M059J (cell line): Measurements from ENCODE around the gene SETD5. TPM values are rescaled to one million over a fixed set of nuclear protein-coding genes. Genes with fewer than 3 reads are reported as not detected.
A peak's percentile ranks its signal among the peaks of the same experiment; 100 is the strongest.

Source experiments
- DNase-seq: peaks from one replicate; pipeline ENCODE4 v3.0.0-alpha.2; 2012; ENCODE audit warnings: low read depth
- total RNA-seq: library from RNA; depleted of rRNA; stranded (reverse); fragments of >200 nt; shearing (Covaris generic); gene quantifications from 2 replicates; pipeline ENCODE4 v1.2.3, GENCODE V29; 2014

Gene SETD5
- total RNA-seq, 1 experiment from 2014 or later: 57.2 TPM

GRCh38 chr3:9387322-9387655, 10.1 kb upstream of the SETD5 start:
- no peak for DNase-seq

GRCh38 chr3:9388142-9388541, 9.3 kb upstream of the SETD5 start:
- DNase-seq: no peak

GRCh38 chr3:9388562-9389272, 8.7 kb upstream of the SETD5 start:
- DNase-seq: no peak

GRCh38 chr3:9390265-9390888, 7.0 kb upstream of the SETD5 start:
- no peak for DNase-seq

GRCh38 chr3:9392041-9392440, 5.4 kb upstream of the SETD5 start:
- DNase-seq: no peak

GRCh38 chr3:9395570-9396300, 1.7 kb upstream of the SETD5 start:
- no peak for DNase-seq

- DNase-seq: peak; percentile 91
Measured at GRCh38 chr3:9396301-9396631, 1.1 kb upstream of the SETD5 start.

GRCh38 chr3:9396632-9397331, 633 bp upstream of the SETD5 start:
- peak; percentile 97 for DNase-seq

GRCh38 chr3:9397906-9398699, 688 bp downstream of the SETD5 start:
- DNase-seq: peak; percentile 43

GRCh38 chr3:9398700-9399336, 1.4 kb downstream of the SETD5 start:
- DNase-seq: peak; percentile 40

GRCh38 chr3:9399337-9399703, 1.9 kb downstream of the SETD5 start:
- no peak for DNase-seq

- peak; percentile 87 for DNase-seq
Measured at GRCh38 chr3:9399746-9400145, 2.3 kb downstream of the SETD5 start.

GRCh38 chr3:9400616-9401015, 3.2 kb downstream of the SETD5 start:
- DNase-seq: no peak

- DNase-seq: no peak
Measured at GRCh38 chr3:9401986-9402385, 4.6 kb downstream of the SETD5 start.

GRCh38 chr3:9402410-9403228, 5.2 kb downstream of the SETD5 start:
- no peak for DNase-seq

GRCh38 chr3:9403463-9403862, 6.0 kb downstream of the SETD5 start:
- DNase-seq: no peak

GRCh38 chr3:9404680-9405079, 7.3 kb downstream of the SETD5 start:
- no peak for DNase-seq

GRCh38 chr3:9405756-9406155, 8.3 kb downstream of the SETD5 start:
- DNase-seq: no peak

- DNase-seq: no peak
Measured at GRCh38 chr3:9406856-9407626, 9.6 kb downstream of the SETD5 start.

- no peak for DNase-seq
Measured at GRCh38 chr3:9408061-9408460, 10.6 kb downstream of the SETD5 start.
